ENCODE results near the gene UVSSA. TPM values are rescaled to one million over a fixed set of nuclear protein-coding genes. Genes with fewer than 3 reads are reported as not detected.

The UVSSA gene
- polyA plus RNA-seq, 1 of the 3 experiments (the other 2 are of a cell fraction): 14.9 TPM

- peaks cover 23 to 29% of the 10 kb centered on the region in 2 experiments for H3K36me3 ChIP-seq (replicated peaks in 1 of 2; ENCODE audit: control insufficient read depth in 1 of 2, insufficient read depth in 2 of 2, low read length in 1 of 2)
- TF ChIP-seq SMC3 (IDR thresholded peaks at IDR 0.05; ENCODE audit: low read depth, low read length) (no peak), RCOR1 (IDR thresholded peaks at IDR 0.05; ENCODE audit: low read length) (no peak), GABPA (IDR thresholded peaks at IDR 0.05; ENCODE audit: low read depth) (no peak), FOSL2 (IDR thresholded peaks at IDR 0.05; ENCODE audit: borderline replicate concordance, low read depth) (no peak), EP300 (IDR thresholded peaks at IDR 0.05; ENCODE audit: borderline replicate concordance in 1 of 2, low read depth in 1 of 2, low read length in 1 of 2) (no peak), MEF2A (IDR thresholded peaks at IDR 0.05; ENCODE audit: borderline replicate concordance, low read depth) (no peak)
- TF ChIP-seq, protein P1, sequence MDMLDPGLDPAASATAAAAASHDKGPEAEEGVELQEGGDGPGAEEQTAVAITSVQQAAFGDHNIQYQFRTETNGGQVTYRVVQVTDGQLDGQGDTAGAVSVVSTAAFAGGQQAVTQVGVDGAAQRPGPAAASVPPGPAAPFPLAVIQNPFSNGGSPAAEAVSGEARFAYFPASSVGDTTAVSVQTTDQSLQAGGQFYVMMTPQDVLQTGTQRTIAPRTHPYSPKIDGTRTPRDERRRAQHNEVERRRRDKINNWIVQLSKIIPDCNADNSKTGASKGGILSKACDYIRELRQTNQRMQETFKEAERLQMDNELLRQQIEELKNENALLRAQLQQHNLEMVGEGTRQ (IDR thresholded peaks at IDR 0.05; ENCODE audit: borderline replicate concordance, low read depth, low read length): no peak
- peaks cover 22% of the 10 kb centered on the region; the same call in 1 of the 2 replicates for H4K20me1 ChIP-seq (ENCODE audit: insufficient read depth)
- no peaks in the 10 kb centered on the region for H3K9me2 ChIP-seq
- no peak overlapping the region for H3K4me3 ChIP-seq (ENCODE audit: low read depth in 2 of 2, low read length in 1 of 2)
- DNase-seq: no peak
- H2AFZ ChIP-seq (ENCODE audit: low read depth): no peak overlapping the region
- peaks cover 4 to 21% of the 10 kb centered on the region in 2 experiments; a peak in 3 of 4 replicates for H3K4me1 ChIP-seq (ENCODE audit: control insufficient read depth in 1 of 2, insufficient read depth in 2 of 2, low read depth in 1 of 2, low read length in 1 of 2)
- H3F3A ChIP-seq (replicated peaks; ENCODE audit: insufficient read depth): peaks cover 24% of the 10 kb centered on the region
- H3K27ac ChIP-seq (ENCODE audit: low read depth in 2 of 2, low read length in 1 of 2): no peak overlapping the region
- H3K4me2 ChIP-seq: peak overlapping the region; percentile 79; the same call in 1 of the 2 replicates
- no peaks in the 10 kb centered on the region for H3K27me3 ChIP-seq (ENCODE audit: insufficient read depth)
- peaks cover 93% of the 10 kb centered on the region for H3K79me2 ChIP-seq (ENCODE audit: insufficient read depth)
- no peak overlapping the region for H3K9ac ChIP-seq
- no peaks in the 10 kb centered on the region for H3K9me3 ChIP-seq
- POLR2A ChIA-PET: no interaction called here
- CTCF ChIA-PET: no interaction called here
- 95% methylated on average over 41 of the region's 49 CpGs for WGBS (ENCODE audit: low lambda C conversion rate)
These were observed 36.0 kb upstream of the UVSSA start for GRCh38 chr4:1310796-1311631.

DNA sequence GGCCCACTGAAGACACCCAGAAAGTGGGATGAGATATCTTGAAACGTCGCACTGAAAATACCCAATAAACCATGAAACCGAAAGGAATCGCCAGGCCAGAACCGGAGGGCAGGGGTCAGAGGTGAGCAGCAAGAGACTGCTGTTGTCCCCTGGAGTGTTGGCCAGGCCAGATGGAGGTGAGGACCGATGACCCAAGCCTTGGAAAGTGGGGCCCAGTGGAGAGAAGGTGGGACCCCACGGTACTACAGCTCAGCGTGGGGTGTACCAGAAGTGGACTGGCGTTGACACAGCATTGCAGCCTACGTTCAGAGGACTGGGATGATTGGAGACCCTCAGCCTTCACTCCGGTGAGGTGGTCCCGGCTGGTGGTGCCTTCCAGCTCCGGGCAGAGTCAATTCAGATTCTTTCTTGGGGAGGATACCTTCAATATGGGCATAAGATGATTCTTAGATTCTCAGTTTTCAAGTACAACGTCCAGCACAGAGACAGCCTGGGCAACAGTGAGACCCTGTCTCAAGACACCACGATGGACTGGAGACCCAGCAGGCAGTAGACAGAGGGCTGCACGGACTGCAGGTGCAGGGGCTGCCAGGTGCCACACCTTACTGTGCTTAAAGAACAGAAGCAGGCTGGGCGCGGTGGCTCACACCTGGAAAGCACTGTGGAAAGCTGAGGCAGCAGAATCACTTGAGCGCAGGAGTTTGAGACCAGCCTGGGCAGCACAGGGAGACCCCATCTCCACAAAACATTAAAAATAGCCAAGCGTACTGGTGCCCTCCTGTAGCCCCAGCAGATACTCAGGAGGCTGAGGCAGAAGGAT, 34.0 kb upstream of the UVSSA start:
- Histone ChIP-seq H3K4me3 (ENCODE audit: low read depth in 2 of 2, low read length in 1 of 2) (no peak overlapping the region), H3K36me3 (replicated peaks in 1 of 2; ENCODE audit: control insufficient read depth in 1 of 2, insufficient read depth in 2 of 2, low read length in 1 of 2) (peaks cover 34 to 37% of the 10 kb centered on the region in 2 experiments), H3K9ac (no peak overlapping the region), H3K27me3 (ENCODE audit: insufficient read depth) (no peaks in the 10 kb centered on the region), H3K27ac (ENCODE audit: low read depth in 2 of 2, low read length in 1 of 2) (no peak overlapping the region), H3K4me1 (ENCODE audit: control insufficient read depth in 1 of 2, insufficient read depth in 2 of 2, low read depth in 1 of 2, low read length in 1 of 2) (peaks cover 4 to 21% of the 10 kb centered on the region in 2 experiments; a peak in 3 of 4 replicates), H3K4me2 (no peak overlapping the region), H3K9me3 (no peaks in the 10 kb centered on the region), H4K20me1 (ENCODE audit: insufficient read depth) (peaks cover 22% of the 10 kb centered on the region; the same call in 1 of the 2 replicates), H3K79me2 (ENCODE audit: insufficient read depth) (peaks cover 79% of the 10 kb centered on the region), H3K9me2 (no peaks in the 10 kb centered on the region), H2AFZ (ENCODE audit: low read depth) (no peak overlapping the region), H3F3A (replicated peaks; ENCODE audit: insufficient read depth) (peaks cover 20% of the 10 kb centered on the region)
- POLR2A ChIA-PET: no interaction called here
- 93% methylated on average over 20 of the region's 20 CpGs for WGBS (ENCODE audit: low lambda C conversion rate)
- DNase-seq: no peak
- CTCF ChIA-PET: interaction anchor here (1.0 kb wide), 1 partner anchor 12 kb away, joined by 3 read pairs; no protein-coding TSS in a partner anchor
- TF ChIP-seq PBX3 (IDR thresholded peaks at IDR 0.05): no peak
- no peak for TF ChIP-seq EZH2phosphoT487 (IDR thresholded peaks at IDR 0.05; ENCODE audit: borderline replicate concordance, low read depth)
- TF ChIP-seq RCOR1 (IDR thresholded peaks at IDR 0.05; ENCODE audit: low read length): no peak
- TF ChIP-seq FOXM1 (IDR thresholded peaks at IDR 0.05; ENCODE audit: low read depth): no peak
- no peak for TF ChIP-seq TCF12 (IDR thresholded peaks at IDR 0.05)
- TF ChIP-seq NFIC (IDR thresholded peaks at IDR 0.05; ENCODE audit: borderline replicate concordance): no peak
- no peak for TF ChIP-seq RAD21 (IDR thresholded peaks at IDR 0.05; ENCODE audit: low read length)
- no peak for TF ChIP-seq GABPA (IDR thresholded peaks at IDR 0.05; ENCODE audit: low read depth)
- TF ChIP-seq MXI1 (IDR thresholded peaks at IDR 0.05; ENCODE audit: low read depth, low read length): no peak
- no peak for TF ChIP-seq FOXJ3 (CRISPR knock-in tag; IDR thresholded peaks at IDR 0.05)
- no peak for TF ChIP-seq ELF1 (IDR thresholded peaks at IDR 0.05)
- no peak for TF ChIP-seq CHD2 (IDR thresholded peaks at IDR 0.05; ENCODE audit: low read length, partially characterized antibody)
- TF ChIP-seq, protein P2, sequence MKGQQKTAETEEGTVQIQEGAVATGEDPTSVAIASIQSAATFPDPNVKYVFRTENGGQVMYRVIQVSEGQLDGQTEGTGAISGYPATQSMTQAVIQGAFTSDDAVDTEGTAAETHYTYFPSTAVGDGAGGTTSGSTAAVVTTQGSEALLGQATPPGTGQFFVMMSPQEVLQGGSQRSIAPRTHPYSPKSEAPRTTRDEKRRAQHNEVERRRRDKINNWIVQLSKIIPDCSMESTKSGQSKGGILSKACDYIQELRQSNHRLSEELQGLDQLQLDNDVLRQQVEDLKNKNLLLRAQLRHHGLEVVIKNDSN (IDR thresholded peaks at IDR 0.05; ENCODE audit: borderline replicate concordance, low read depth): no peak
- TF ChIP-seq, protein P1 (IDR thresholded peaks at IDR 0.05; ENCODE audit: borderline replicate concordance, low read depth, low read length): no peak
- no peak for TF ChIP-seq MEF2A (IDR thresholded peaks at IDR 0.05; ENCODE audit: borderline replicate concordance, low read depth)

Data from SK-N-SH (cell line).